Kidney epithelial cell (primary cell): ENCODE data around the gene ALOX12. TPM values are rescaled to one million over a fixed set of nuclear protein-coding genes. Genes with fewer than 3 reads are reported as not detected.

Experiments used
- DNase-seq: peaks from one replicate; pipeline ENCODE4 v3.0.0-alpha.2; 2010; ENCODE audit warnings: low read depth
- H3K27me3 ChIP-seq: 2 replicates; pipeline ENCODE4 v1.6.0; 2011; ENCODE audit warnings: low read length; ENCODE audit not compliant: control insufficient read depth, insufficient read depth
- H3K36me3 ChIP-seq: 2 replicates; pipeline ENCODE4 v1.5.1; 2011; ENCODE audit warnings: low read length; ENCODE audit not compliant: control insufficient read depth, insufficient read depth
- H3K4me3 ChIP-seq: 2 replicates; pipeline ENCODE4 v1.5.1; 2011; ENCODE audit warnings: low read depth, mild to moderate bottlenecking, control low read depth, low read length
- total RNA-seq: library from RNA; depleted of rRNA; stranded (reverse); fragments of >200 nt; gene quantifications from 2 replicates; pipeline ENCODE4 v1.2.3, GENCODE V29; 2015
- TF ChIP-seq, protein P1 (sequence below): IDR thresholded peaks from 2 replicates; pipeline ENCODE4 v1.5.1; 2011; ENCODE audit warnings: mild to moderate bottlenecking, moderate library complexity, low read length, control low read depth, inconsistent platforms; ENCODE audit not compliant: insufficient read depth, poor library complexity, severe bottlenecking

Gene ALOX12
- total RNA-seq, 1 donor from 2014 or later = 1.4 TPM

- TF ChIP-seq, protein P1, sequence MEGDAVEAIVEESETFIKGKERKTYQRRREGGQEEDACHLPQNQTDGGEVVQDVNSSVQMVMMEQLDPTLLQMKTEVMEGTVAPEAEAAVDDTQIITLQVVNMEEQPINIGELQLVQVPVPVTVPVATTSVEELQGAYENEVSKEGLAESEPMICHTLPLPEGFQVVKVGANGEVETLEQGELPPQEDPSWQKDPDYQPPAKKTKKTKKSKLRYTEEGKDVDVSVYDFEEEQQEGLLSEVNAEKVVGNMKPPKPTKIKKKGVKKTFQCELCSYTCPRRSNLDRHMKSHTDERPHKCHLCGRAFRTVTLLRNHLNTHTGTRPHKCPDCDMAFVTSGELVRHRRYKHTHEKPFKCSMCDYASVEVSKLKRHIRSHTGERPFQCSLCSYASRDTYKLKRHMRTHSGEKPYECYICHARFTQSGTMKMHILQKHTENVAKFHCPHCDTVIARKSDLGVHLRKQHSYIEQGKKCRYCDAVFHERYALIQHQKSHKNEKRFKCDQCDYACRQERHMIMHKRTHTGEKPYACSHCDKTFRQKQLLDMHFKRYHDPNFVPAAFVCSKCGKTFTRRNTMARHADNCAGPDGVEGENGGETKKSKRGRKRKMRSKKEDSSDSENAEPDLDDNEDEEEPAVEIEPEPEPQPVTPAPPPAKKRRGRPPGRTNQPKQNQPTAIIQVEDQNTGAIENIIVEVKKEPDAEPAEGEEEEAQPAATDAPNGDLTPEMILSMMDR = no peak
- H3K27me3 ChIP-seq = peaks cover 15% of the 10 kb centered on the region
- DNase-seq = no peak
- no peak overlapping the region for H3K4me3 ChIP-seq
- peaks cover 1% of the 10 kb centered on the region for H3K36me3 ChIP-seq
Observed at GRCh38 chr17:7018331-7018964, 22.6 kb downstream of the ALOX12 start.

- Histone ChIP-seq H3K36me3 (no peaks in the 10 kb centered on the region), H3K4me3 (no peak overlapping the region), H3K27me3 (peaks cover 17% of the 10 kb centered on the region)
- DNase-seq = no peak
- TF ChIP-seq, protein P1 = no peak
Observed at GRCh38 chr17:7019367-7019766, 23.5 kb downstream of the ALOX12 start.

GRCh38 chr17:7019839-7020519, 24.1 kb downstream of the ALOX12 start:
- Histone ChIP-seq H3K36me3 (no peaks in the 10 kb centered on the region), H3K4me3 (peak overlapping the region; percentile 17), H3K27me3 (peaks cover 17% of the 10 kb centered on the region)
- TF ChIP-seq, protein P1 = no peak
- no peak for DNase-seq

DNA sequence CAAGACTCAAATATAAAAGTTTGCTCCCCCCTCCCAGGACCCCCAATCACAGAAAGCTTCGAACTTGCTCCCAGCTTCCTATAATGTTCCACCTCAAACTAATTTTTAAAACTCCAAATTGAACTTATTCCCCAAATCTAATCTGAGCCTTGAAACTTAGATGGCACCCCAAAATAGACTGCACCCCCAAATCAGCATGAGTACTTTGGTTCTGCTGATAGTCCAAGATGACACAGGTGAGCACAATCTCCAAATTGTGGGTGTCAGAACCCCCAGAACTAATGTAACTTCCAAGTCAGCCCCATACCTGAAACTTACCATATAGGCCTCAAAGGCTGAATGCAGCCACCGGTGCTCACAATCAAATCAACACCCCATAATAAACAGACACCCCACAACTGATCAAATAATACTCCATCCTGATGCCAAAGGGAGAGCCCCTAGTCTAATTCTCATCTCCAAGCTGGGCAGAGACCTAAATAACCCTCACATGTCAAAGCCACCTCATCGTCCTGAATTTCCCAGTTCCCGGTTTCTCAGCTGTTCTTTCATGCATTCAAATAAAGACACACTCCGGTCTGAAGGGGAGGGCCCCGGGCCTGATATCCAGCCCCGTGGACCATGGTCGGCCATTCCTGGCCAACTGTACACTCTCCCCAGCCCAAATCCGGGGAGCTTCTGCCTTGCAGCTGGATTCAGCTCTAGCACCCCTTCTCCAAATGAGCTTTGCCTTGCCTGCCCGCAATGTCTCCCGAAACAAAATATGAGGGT, 25.2 kb downstream of the ALOX12 start:
- DNase-seq = no peak
- H3K4me3 ChIP-seq = no peak overlapping the region
- TF ChIP-seq, protein P1 = no peak
- no peaks in the 10 kb centered on the region for H3K36me3 ChIP-seq
- H3K27me3 ChIP-seq = peaks cover 17% of the 10 kb centered on the region

GRCh38 chr17:7021993-7022778, 26.3 kb downstream of the ALOX12 start:
- no peak for DNase-seq
- H3K27me3 ChIP-seq = peaks cover 17% of the 10 kb centered on the region
- TF ChIP-seq, protein P1 = peak; percentile 89
- no peak overlapping the region for H3K4me3 ChIP-seq
- H3K36me3 ChIP-seq = no peaks in the 10 kb centered on the region
